ENCODE data around the gene IGSF5. TPM values are rescaled to one million over a fixed set of nuclear protein-coding genes. Genes with fewer than 3 reads are reported as not detected.

Gene IGSF5
- total and polyA plus RNA-seq, 4 donors = 0.06 to 0.11 (median 0.06) TPM; not detected in 1

DNA sequence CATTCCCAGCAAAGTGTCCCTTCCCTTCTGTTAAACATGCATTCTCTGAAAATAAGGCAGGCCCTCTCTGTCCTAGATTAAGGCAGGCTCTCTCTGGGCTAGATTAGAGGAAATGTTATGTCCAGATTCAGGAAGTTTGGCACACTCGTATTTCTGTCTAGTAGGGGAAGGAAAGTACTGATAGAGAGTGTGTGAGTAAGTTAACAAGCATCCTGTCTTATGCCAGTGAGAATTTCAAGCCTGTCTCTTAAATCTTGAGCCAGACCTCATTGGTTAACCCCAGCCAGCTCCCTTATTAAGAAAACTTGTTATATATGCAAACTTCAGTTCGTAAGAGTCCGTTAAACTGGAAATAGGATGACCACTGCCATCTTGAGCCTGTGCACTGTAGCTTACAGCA, 31.6 kb downstream of the IGSF5 start:
- no peak overlapping the region for H3K27ac ChIP-seq (ENCODE audit: low read depth in 1 of 2, low read length in 1 of 2)
- H3K4me3 ChIP-seq = no peak overlapping the region
- H3K9me3 ChIP-seq (ENCODE audit: control insufficient read depth in 4 of 4, insufficient read depth in 3 of 4, low read length in 3 of 4) = peaks cover 0 to 4% (median 0%) of the 10 kb centered on the region in 4 donors
- no peaks in the 10 kb centered on the region for H3K27me3 ChIP-seq (ENCODE audit: control insufficient read depth in 3 of 3, insufficient read depth in 3 of 3, low read length in 2 of 3)
- H3K4me1 ChIP-seq (ENCODE audit: control insufficient read depth in 5 of 5, insufficient read depth in 5 of 5, low read length in 5 of 5) = no peaks in the 10 kb centered on the region
- TF ChIP-seq, protein P1, sequence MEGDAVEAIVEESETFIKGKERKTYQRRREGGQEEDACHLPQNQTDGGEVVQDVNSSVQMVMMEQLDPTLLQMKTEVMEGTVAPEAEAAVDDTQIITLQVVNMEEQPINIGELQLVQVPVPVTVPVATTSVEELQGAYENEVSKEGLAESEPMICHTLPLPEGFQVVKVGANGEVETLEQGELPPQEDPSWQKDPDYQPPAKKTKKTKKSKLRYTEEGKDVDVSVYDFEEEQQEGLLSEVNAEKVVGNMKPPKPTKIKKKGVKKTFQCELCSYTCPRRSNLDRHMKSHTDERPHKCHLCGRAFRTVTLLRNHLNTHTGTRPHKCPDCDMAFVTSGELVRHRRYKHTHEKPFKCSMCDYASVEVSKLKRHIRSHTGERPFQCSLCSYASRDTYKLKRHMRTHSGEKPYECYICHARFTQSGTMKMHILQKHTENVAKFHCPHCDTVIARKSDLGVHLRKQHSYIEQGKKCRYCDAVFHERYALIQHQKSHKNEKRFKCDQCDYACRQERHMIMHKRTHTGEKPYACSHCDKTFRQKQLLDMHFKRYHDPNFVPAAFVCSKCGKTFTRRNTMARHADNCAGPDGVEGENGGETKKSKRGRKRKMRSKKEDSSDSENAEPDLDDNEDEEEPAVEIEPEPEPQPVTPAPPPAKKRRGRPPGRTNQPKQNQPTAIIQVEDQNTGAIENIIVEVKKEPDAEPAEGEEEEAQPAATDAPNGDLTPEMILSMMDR (IDR thresholded peaks at IDR 0.05; ENCODE audit: control extremely low read depth, extremely low read depth) = no peak
- ATAC-seq (ENCODE audit: insufficient read depth, low FRiP score) (no peak), DNase-seq (no peak)
- no peak overlapping the region for H3K9ac ChIP-seq (ENCODE audit: insufficient read depth in 1 of 2, low read length in 2 of 2)
- no peaks in the 10 kb centered on the region for H3K36me3 ChIP-seq (ENCODE audit: control insufficient read depth in 4 of 4, insufficient read depth in 4 of 4, low read length in 4 of 4)
- 12 to 19% methylated on average over 3 of the region's 3 CpGs for whole genome bisulfite sequencing, 2 donors

DNA sequence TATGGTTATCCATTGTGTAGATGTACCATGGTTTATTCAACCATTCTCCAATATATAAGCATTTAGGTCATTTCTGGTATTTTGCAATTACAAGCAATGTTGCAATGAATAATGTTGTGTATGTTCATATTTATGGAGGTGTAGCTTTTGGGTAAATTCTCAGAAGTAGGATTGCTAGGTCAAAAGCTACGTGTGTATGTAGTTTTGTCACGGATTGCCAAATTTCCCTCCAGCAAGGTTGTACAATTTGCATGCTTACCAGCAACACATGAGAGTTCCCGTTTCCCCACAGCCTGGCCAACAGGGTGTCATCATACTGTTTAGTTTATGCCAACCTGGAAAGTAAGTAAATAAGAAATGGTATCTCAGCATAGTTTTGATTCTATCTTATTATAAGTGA, 36.3 kb downstream of the IGSF5 start:
- ATAC-seq (ENCODE audit: insufficient read depth, low FRiP score) (no peak), DNase-seq (no peak)
- 76 to 81% methylated on average over 3 of the region's 3 CpGs for WGBS, 2 donors
- H3K27ac ChIP-seq (ENCODE audit: low read depth in 1 of 2, low read length in 1 of 2) = no peak overlapping the region
- no peaks in the 10 kb centered on the region for H3K27me3 ChIP-seq (ENCODE audit: control insufficient read depth in 3 of 3, insufficient read depth in 3 of 3, low read length in 2 of 3)
- no peak overlapping the region for H3K9ac ChIP-seq (ENCODE audit: insufficient read depth in 1 of 2, low read length in 2 of 2)
- peaks cover 0 to 4% (median 0%) of the 10 kb centered on the region in 4 donors for H3K9me3 ChIP-seq (ENCODE audit: control insufficient read depth in 4 of 4, insufficient read depth in 3 of 4, low read length in 3 of 4)
- H3K4me1 ChIP-seq (ENCODE audit: control insufficient read depth in 5 of 5, insufficient read depth in 5 of 5, low read length in 5 of 5) = no peaks in the 10 kb centered on the region
- H3K36me3 ChIP-seq (ENCODE audit: control insufficient read depth in 4 of 4, insufficient read depth in 4 of 4, low read length in 4 of 4) = no peaks in the 10 kb centered on the region
- H3K4me3 ChIP-seq = no peak overlapping the region
- TF ChIP-seq, protein P1 (IDR thresholded peaks at IDR 0.05; ENCODE audit: control extremely low read depth, extremely low read depth) = no peak

DNA sequence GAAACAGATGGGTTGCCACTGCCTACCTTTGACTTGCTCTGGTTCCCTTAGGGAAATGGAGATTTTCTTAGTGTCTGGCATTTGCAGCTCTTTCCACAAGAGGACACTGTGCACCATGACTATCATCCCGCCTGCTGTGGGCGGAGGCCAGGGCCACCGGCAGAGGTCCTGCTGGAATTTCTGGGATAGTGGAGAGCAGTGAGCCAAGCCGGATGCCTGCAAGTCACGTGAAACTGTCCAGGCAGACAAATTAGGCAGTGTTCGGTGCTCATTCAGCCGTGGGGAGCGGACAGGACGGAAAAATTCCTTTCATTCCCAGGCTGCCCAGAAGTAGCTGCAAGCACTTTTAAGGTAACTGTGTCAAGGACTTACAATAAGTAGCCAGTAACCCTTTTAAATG, 43.4 kb downstream of the IGSF5 start:
- ATAC-seq (ENCODE audit: insufficient read depth, low FRiP score) = peak; percentile 95
- no peak overlapping the region for H3K9ac ChIP-seq (ENCODE audit: insufficient read depth in 1 of 2, low read length in 2 of 2)
- H3K27me3 ChIP-seq (ENCODE audit: control insufficient read depth in 3 of 3, insufficient read depth in 3 of 3, low read length in 2 of 3) = no peaks in the 10 kb centered on the region
- WGBS, 2 donors = 22 to 28% methylated on average over 9 of the region's 9 CpGs
- H3K36me3 ChIP-seq (ENCODE audit: control insufficient read depth in 4 of 4, insufficient read depth in 4 of 4, low read length in 4 of 4) = no peaks in the 10 kb centered on the region
- peak overlapping the region in 1 of 2 donors; percentile 36 for H3K27ac ChIP-seq (ENCODE audit: low read depth in 1 of 2, low read length in 1 of 2)
- TF ChIP-seq, protein P1 (IDR thresholded peaks at IDR 0.05; ENCODE audit: control extremely low read depth, extremely low read depth) = peak; percentile 53
- peaks cover 0 to 4% (median 0%) of the 10 kb centered on the region in 5 donors for H3K4me1 ChIP-seq (ENCODE audit: control insufficient read depth in 5 of 5, insufficient read depth in 5 of 5, low read length in 5 of 5)
- no peak overlapping the region for H3K4me3 ChIP-seq
- H3K9me3 ChIP-seq (ENCODE audit: control insufficient read depth in 4 of 4, insufficient read depth in 3 of 4, low read length in 3 of 4) = no peaks in the 10 kb centered on the region
- DNase-seq = peak; percentile 86 to 91 (median 90)

DNA sequence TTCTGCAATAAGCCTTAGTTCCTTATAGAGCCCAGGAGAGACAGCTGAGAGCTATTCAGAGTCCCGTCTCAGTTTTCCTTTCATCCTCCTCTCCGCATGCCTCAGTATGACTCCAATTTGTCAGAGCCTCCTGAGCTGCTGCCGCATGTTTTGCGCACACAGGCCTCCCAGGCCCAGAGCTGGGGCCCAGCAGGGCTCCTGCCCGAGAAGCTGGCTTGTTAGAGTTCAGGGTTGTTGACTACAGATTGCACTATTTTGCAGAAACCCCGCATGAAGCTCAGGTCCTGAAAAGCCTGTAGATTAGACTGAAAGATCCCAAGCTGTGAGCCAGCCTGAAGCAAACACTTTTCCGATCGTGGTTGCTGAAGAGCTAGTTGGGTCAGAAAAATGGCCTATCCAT, 51.5 kb downstream of the IGSF5 start:
- H3K27me3 ChIP-seq (ENCODE audit: control insufficient read depth in 3 of 3, insufficient read depth in 3 of 3, low read length in 2 of 3) = no peaks in the 10 kb centered on the region
- no peak overlapping the region for H3K4me3 ChIP-seq
- no peaks in the 10 kb centered on the region for H3K9me3 ChIP-seq (ENCODE audit: control insufficient read depth in 4 of 4, insufficient read depth in 3 of 4, low read length in 3 of 4)
- no peaks in the 10 kb centered on the region for H3K36me3 ChIP-seq (ENCODE audit: control insufficient read depth in 4 of 4, insufficient read depth in 4 of 4, low read length in 4 of 4)
- no peak overlapping the region for H3K9ac ChIP-seq (ENCODE audit: insufficient read depth in 1 of 2, low read length in 2 of 2)
- H3K4me1 ChIP-seq (ENCODE audit: control insufficient read depth in 5 of 5, insufficient read depth in 5 of 5, low read length in 5 of 5) = peaks cover 0 to 2% (median 0%) of the 10 kb centered on the region in 5 donors
- DNase-seq (no peak), ATAC-seq (ENCODE audit: insufficient read depth, low FRiP score) (no peak)
- 93 to 94% methylated on average over 8 of the region's 8 CpGs for WGBS, 2 donors
- no peak overlapping the region for H3K27ac ChIP-seq (ENCODE audit: low read depth in 1 of 2, low read length in 1 of 2)
- TF ChIP-seq, protein P1 (IDR thresholded peaks at IDR 0.05; ENCODE audit: control extremely low read depth, extremely low read depth) = no peak
